Fibroblast of villous mesenchyme (primary cell): ENCODE measurements around the gene JAK1. TPM values are rescaled to one million over a fixed set of nuclear protein-coding genes. Genes with fewer than 3 reads are reported as not detected.
"Not testable (repeated sequence)": the region's sequence is repeated elsewhere in the genome, so short reads cannot be mapped to it uniquely, and the experiment has no call there.

Experiments used
- DNase-seq: peaks from one replicate; pipeline ENCODE4 v3.0.0-alpha.2; 2010; ENCODE audit warnings: low read depth
- H3K4me3 ChIP-seq: 2 replicates; pipeline ENCODE4 v1.5.1; 2011; ENCODE audit warnings: low read depth, mild to moderate bottlenecking, low read length
- total RNA-seq: library from RNA; depleted of rRNA; stranded (reverse); fragments of >200 nt; gene quantifications from 2 replicates; pipeline ENCODE4 v1.2.3, GENCODE V29; 2012
- TF ChIP-seq, protein P1 (sequence below): IDR thresholded peaks from 2 replicates; pipeline ENCODE4 v1.5.1; 2012; ENCODE audit warnings: low read depth, mild to moderate bottlenecking, low read length; ENCODE audit not compliant: insufficient read depth

JAK1 gene
- total RNA-seq, 1 donor: 125 TPM

DNA sequence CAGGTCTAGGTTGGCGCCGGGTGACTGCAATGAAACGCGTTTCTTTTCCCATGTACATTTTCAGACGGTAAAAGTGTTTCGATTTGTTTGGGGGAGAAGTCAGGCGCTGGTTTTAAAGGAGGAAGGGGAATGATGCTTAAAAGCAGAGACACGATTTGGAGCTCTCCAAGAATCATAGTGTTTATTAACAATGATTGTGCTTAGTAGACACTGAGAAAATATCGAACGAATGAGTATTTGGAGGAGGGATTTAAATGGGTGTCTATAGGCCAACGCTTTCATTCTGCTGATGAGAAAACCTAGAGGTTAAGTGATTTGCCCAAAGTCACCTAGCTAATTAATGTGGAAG, 36.9 kb upstream of the JAK1 start:
- H3K4me3 ChIP-seq: peak overlapping the region; percentile 72
- no peak for DNase-seq
- TF ChIP-seq, protein P1, sequence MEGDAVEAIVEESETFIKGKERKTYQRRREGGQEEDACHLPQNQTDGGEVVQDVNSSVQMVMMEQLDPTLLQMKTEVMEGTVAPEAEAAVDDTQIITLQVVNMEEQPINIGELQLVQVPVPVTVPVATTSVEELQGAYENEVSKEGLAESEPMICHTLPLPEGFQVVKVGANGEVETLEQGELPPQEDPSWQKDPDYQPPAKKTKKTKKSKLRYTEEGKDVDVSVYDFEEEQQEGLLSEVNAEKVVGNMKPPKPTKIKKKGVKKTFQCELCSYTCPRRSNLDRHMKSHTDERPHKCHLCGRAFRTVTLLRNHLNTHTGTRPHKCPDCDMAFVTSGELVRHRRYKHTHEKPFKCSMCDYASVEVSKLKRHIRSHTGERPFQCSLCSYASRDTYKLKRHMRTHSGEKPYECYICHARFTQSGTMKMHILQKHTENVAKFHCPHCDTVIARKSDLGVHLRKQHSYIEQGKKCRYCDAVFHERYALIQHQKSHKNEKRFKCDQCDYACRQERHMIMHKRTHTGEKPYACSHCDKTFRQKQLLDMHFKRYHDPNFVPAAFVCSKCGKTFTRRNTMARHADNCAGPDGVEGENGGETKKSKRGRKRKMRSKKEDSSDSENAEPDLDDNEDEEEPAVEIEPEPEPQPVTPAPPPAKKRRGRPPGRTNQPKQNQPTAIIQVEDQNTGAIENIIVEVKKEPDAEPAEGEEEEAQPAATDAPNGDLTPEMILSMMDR: no peak

- H3K4me3 ChIP-seq: peak overlapping the region; percentile 72
- peak; percentile 87 for DNase-seq
- TF ChIP-seq, protein P1: no peak
Measured at GRCh38 chr1:65002508-65003315, 36.4 kb upstream of the JAK1 start.

DNA sequence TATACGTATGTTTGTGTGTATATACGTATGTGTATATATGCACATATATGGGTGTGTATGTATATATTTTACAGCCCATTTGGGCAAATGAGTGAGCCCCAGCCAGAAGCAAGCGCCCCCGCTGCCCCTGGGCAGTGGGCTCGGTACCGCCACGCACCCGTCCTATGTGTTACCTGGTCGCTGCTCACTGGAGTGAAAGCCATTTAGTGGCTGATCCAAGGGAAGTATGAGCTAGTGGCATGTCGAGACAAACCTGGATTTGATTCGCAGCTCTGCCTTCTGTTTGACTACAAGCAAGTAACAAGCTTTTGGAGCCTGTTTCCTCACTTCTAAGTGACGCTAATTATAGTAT, 35.8 kb upstream of the JAK1 start:
- TF ChIP-seq, protein P1: no peak
- no peak for DNase-seq
- H3K4me3 ChIP-seq: peak overlapping the region; percentile 72

DNA sequence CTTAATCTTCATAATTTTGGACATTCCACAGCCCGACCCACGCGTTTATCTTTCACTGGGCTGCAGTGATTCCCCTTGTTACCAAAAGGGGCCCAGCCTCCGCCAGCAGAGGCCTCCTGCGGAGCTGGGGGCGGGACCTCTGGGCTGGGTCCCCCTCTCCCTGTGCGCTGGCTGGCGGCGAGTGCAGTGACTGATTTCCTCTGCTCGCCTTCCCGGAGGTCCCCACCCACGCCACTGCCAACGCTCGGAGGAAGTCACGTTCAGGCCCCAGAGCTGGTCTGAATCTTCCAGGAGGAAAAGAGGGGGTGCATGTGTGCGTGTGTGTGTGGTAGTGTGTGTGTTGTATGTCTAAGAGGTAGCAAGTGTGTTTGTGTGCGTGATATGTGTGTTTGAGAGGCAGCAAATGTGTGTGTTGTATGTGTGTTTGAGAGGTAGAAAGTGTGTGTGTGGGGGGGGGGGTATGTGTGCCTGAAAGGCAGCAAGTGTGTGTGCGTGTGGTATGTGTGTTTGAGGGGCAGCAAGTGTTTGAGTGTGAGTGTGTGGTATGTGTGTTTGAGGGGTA, 35.0 kb upstream of the JAK1 start:
- TF ChIP-seq, protein P1: no peak
- no peak overlapping the region for H3K4me3 ChIP-seq
- DNase-seq: no peak

DNA sequence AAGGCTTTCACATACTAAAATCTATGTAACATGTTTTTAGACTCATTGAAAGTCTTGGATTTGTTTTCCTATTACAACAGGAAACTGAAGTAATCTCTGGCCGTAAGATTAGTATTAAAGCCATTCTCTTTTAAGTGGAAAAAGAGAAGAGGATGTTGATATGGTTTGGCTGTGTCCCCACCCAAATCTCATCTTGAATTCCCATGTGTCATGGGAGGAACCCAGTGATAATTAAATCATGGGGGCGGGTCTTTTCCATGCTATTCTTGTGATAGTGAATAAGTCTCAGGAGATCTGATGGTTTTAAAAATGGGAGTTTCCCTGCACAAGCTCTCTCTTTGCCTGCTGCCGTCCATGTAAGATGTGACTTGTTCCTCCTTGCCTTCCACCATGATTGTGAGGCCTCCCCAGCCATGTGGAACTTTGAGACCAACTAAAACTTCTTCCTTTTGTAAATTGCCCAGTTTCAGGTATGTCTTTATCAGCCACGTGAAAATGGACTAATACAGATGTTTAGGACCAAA, 32.1 kb upstream of the JAK1 start:
- not testable (repeated sequence) for H3K4me3 ChIP-seq, DNase-seq

DNA sequence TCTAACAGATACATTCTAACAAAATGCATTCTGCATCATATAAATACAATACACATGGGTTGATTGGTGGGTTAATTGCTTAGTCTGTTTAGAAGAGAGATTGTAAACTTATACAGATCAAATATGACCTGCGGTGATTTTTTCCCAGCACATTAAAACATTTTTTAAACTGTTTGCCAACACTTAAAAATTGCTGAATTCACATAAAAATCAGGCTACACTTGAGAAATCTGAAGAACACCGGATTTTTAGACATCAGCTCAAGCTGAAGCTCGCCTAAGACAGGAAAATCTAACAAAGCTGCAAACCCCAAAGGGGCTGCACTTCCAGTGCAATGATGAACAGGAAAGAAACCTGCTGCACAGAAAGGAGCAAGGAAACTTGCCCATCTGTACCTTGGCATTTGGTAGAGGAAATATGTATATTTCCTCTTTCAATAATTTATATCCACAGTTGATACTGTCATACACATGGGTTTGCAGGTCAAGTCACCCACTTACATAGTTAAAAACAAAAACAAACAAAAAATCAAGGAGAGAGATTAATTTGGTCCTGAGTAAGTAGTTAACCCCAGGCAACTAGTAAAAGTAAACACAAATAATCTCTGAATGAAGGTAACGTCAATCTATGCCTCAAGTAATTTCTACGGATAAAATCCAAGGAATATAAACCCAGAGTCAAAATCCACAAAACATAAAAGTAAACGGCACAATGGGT, 30.4 kb upstream of the JAK1 start:
- H3K4me3 ChIP-seq: no peak overlapping the region
- DNase-seq: no peak
- TF ChIP-seq, protein P1: no peak

GRCh38 chr1:64995316-64995715, 29.0 kb upstream of the JAK1 start:
- no peak for DNase-seq
- TF ChIP-seq, protein P1: no peak
- no peak overlapping the region for H3K4me3 ChIP-seq
